ENCODE measurements around the gene HCN2.

The HCN2 gene

GRCh38 chr19:575527-576506 lies 13.9 kb upstream of the HCN2 start:
- H3K9me3 Mint-ChIP-seq, result no peaks in the 10 kb centered on the region
- H3K27me3 Mint-ChIP-seq, result no peaks in the 10 kb centered on the region
- no peak overlapping the region for H3K4me3 Mint-ChIP-seq
- intact Hi-C loops (cut with micrococcal nuclease), result no loop called here
- H3K36me3 Mint-ChIP-seq (ENCODE audit: low read depth), result peaks cover 73% of the 10 kb centered on the region
- H3K4me1 Mint-ChIP-seq (ENCODE audit: low read depth), result peaks cover 64% of the 10 kb centered on the region
- H3K27ac Mint-ChIP-seq, result no peak overlapping the region

- Mint-ChIP-seq H3K4me1 (ENCODE audit: low read depth) (peaks cover 55% of the 10 kb centered on the region), H3K4me3 (no peak overlapping the region), H3K27ac (no peak overlapping the region), H3K9me3 (no peaks in the 10 kb centered on the region), H3K36me3 (ENCODE audit: low read depth) (peaks cover 75% of the 10 kb centered on the region), H3K27me3 (no peaks in the 10 kb centered on the region)
- intact Hi-C loops (cut with micrococcal nuclease), result no loop called here
Observed at GRCh38 chr19:576768-577438, 12.8 kb upstream of the HCN2 start.

GRCh38 chr19:577439-578392 lies 12.0 kb upstream of the HCN2 start:
- Mint-ChIP-seq H3K4me3 (no peak overlapping the region), H3K27ac (no peak overlapping the region), H3K27me3 (no peaks in the 10 kb centered on the region), H3K36me3 (ENCODE audit: low read depth) (peaks cover 77% of the 10 kb centered on the region), H3K4me1 (ENCODE audit: low read depth) (peaks cover 51% of the 10 kb centered on the region), H3K9me3 (no peaks in the 10 kb centered on the region)
- intact Hi-C loops (cut with micrococcal nuclease), result no loop called here

- H3K9me3 Mint-ChIP-seq, result no peaks in the 10 kb centered on the region
- intact Hi-C loops (cut with micrococcal nuclease), result no loop called here
- peaks cover 3% of the 10 kb centered on the region for H3K27me3 Mint-ChIP-seq
- H3K36me3 Mint-ChIP-seq (ENCODE audit: low read depth), result peaks cover 82% of the 10 kb centered on the region
- no peak overlapping the region for H3K4me3 Mint-ChIP-seq
- H3K27ac Mint-ChIP-seq, result no peak overlapping the region
- H3K4me1 Mint-ChIP-seq (ENCODE audit: low read depth), result peaks cover 47% of the 10 kb centered on the region
Observed at GRCh38 chr19:579111-579841, 10.4 kb upstream of the HCN2 start.

GRCh38 chr19:579842-580155 lies 9.9 kb upstream of the HCN2 start:
- peaks cover 5% of the 10 kb centered on the region for H3K27me3 Mint-ChIP-seq
- intact Hi-C loops (cut with micrococcal nuclease), result no loop called here
- peaks cover 82% of the 10 kb centered on the region for H3K36me3 Mint-ChIP-seq (ENCODE audit: low read depth)
- H3K4me1 Mint-ChIP-seq (ENCODE audit: low read depth), result peaks cover 42% of the 10 kb centered on the region
- no peak overlapping the region for H3K27ac Mint-ChIP-seq
- H3K4me3 Mint-ChIP-seq, result no peak overlapping the region
- no peaks in the 10 kb centered on the region for H3K9me3 Mint-ChIP-seq

GRCh38 chr19:580274-580835 lies 9.3 kb upstream of the HCN2 start:
- Mint-ChIP-seq H3K4me3 (no peak overlapping the region), H3K27ac (no peak overlapping the region), H3K4me1 (ENCODE audit: low read depth) (peaks cover 37% of the 10 kb centered on the region), H3K27me3 (peaks cover 8% of the 10 kb centered on the region), H3K9me3 (no peaks in the 10 kb centered on the region), H3K36me3 (ENCODE audit: low read depth) (peaks cover 82% of the 10 kb centered on the region)
- intact Hi-C loops (cut with micrococcal nuclease), result no loop called here

GRCh38 chr19:581399-582111 lies 8.1 kb upstream of the HCN2 start:
- Mint-ChIP-seq H3K36me3 (ENCODE audit: low read depth) (peaks cover 72% of the 10 kb centered on the region), H3K9me3 (no peaks in the 10 kb centered on the region), H3K27me3 (peaks cover 18% of the 10 kb centered on the region), H3K4me3 (no peak overlapping the region), H3K27ac (no peak overlapping the region), H3K4me1 (ENCODE audit: low read depth) (peaks cover 25% of the 10 kb centered on the region)
- intact Hi-C loops (cut with micrococcal nuclease), result no loop called here

- H3K36me3 Mint-ChIP-seq (ENCODE audit: low read depth), result peaks cover 61% of the 10 kb centered on the region
- intact Hi-C loops (cut with micrococcal nuclease), result no loop called here
- peaks cover 14% of the 10 kb centered on the region for H3K4me1 Mint-ChIP-seq (ENCODE audit: low read depth)
- H3K9me3 Mint-ChIP-seq, result no peaks in the 10 kb centered on the region
- peaks cover 28% of the 10 kb centered on the region for H3K27me3 Mint-ChIP-seq
- no peak overlapping the region for H3K4me3 Mint-ChIP-seq
- no peak overlapping the region for H3K27ac Mint-ChIP-seq
Observed at GRCh38 chr19:582497-583197, 7.0 kb upstream of the HCN2 start.

- H3K27me3 Mint-ChIP-seq, result peaks cover 35% of the 10 kb centered on the region
- peaks cover 54% of the 10 kb centered on the region for H3K36me3 Mint-ChIP-seq (ENCODE audit: low read depth)
- H3K27ac Mint-ChIP-seq, result no peak overlapping the region
- H3K4me1 Mint-ChIP-seq (ENCODE audit: low read depth), result peaks cover 11% of the 10 kb centered on the region
- intact Hi-C loops (cut with micrococcal nuclease), result no loop called here
- H3K9me3 Mint-ChIP-seq, result no peaks in the 10 kb centered on the region
- H3K4me3 Mint-ChIP-seq, result no peak overlapping the region
Observed at GRCh38 chr19:583198-583967, 6.3 kb upstream of the HCN2 start.

GRCh38 chr19:583968-584239 lies 5.8 kb upstream of the HCN2 start:
- intact Hi-C loops (cut with micrococcal nuclease), result no loop called here
- peaks cover 41% of the 10 kb centered on the region for H3K27me3 Mint-ChIP-seq
- H3K9me3 Mint-ChIP-seq, result no peaks in the 10 kb centered on the region
- no peak overlapping the region for H3K27ac Mint-ChIP-seq
- H3K36me3 Mint-ChIP-seq (ENCODE audit: low read depth), result peaks cover 48% of the 10 kb centered on the region
- H3K4me3 Mint-ChIP-seq, result no peak overlapping the region
- H3K4me1 Mint-ChIP-seq (ENCODE audit: low read depth), result peaks cover 11% of the 10 kb centered on the region

GRCh38 chr19:584240-585001 lies 5.3 kb upstream of the HCN2 start:
- intact Hi-C loops (cut with micrococcal nuclease), result loop anchor here (5.0 kb wide), 1 partner anchor 148 kb away; no protein-coding TSS in a partner anchor
- H3K27ac Mint-ChIP-seq, result no peak overlapping the region
- H3K27me3 Mint-ChIP-seq, result peaks cover 45% of the 10 kb centered on the region
- H3K4me3 Mint-ChIP-seq, result no peak overlapping the region
- peaks cover 43% of the 10 kb centered on the region for H3K36me3 Mint-ChIP-seq (ENCODE audit: low read depth)
- H3K9me3 Mint-ChIP-seq, result no peaks in the 10 kb centered on the region
- peaks cover 11% of the 10 kb centered on the region for H3K4me1 Mint-ChIP-seq (ENCODE audit: low read depth)
